Choroid plexus epithelial cell (primary cell): ENCODE results near the gene LZTS2.

ENCODE experiments used
- DNase-seq: peaks from one replicate; pipeline ENCODE4 v3.0.0-alpha.2; 2010; ENCODE audit warnings: low read depth
- H3K4me3 ChIP-seq: 2 replicates; pipeline ENCODE4 v1.5.1; 2011; ENCODE audit warnings: low read depth, mild to moderate bottlenecking, control low read depth, low read length, moderate library complexity
- CTCF ChIP-seq: conservative IDR thresholded peaks from 2 replicates; pipeline ENCODE4 v1.5.1; 2011; ENCODE audit warnings: low read depth, mild to moderate bottlenecking, control low read depth, inconsistent platforms, low read length, moderate library complexity

Gene LZTS2

DNA sequence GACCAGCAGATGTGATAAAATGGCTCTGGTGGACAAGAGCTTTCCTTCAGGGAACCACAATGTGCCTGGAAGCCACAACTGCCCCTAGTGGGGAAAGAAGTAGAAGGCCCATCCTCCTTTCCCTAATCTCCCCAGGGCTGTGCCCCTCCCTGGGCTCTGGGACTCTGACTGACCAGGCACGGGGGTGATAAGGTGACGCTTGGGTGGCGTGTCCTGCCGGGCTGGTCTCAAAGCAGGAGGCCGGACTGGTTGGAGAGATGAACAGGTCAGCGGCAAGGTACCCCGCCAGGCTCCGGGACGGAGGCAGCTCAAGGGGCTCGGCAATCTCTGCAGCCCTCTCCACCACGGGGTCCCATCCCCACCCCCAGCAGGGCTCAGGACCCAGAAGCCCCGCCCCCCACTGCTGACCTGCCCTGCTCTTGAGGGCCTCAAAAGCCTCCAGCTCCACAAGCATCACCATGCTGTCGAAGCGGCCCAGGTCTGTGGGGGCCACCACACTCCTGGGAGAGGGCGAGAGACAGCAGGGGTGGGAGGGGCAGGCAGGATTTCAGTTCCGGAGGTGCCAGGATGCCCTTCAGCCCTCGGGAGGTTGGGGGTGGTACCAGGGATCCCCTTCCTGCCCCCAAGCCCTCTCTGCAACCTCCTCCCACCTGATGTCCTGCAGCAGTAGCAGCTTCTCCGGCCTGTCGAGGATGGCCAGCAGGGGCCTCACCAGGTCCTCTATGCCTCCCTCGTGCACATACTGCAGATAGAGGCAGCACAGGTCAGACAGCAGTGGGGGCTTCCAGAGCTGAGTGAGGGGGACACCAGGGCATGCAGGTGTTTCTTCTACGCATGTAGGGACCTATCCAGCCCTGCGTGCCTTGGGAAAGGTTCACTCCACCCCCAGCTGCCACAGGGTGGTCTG, 12.2 kb downstream of the LZTS2 start:
- peak; percentile 64 for TF ChIP-seq CTCF
- no peak overlapping the region for H3K4me3 ChIP-seq
- DNase-seq: no peak

- peak; percentile 92 for DNase-seq
- peak; percentile 78 for TF ChIP-seq CTCF
- no peak overlapping the region for H3K4me3 ChIP-seq
Observed at GRCh38 chr10:101012525-101013364, 13.1 kb downstream of the LZTS2 start.

- H3K4me3 ChIP-seq: no peak overlapping the region
- DNase-seq: no peak
- no peak for TF ChIP-seq CTCF
Observed at GRCh38 chr10:101013365-101013825, 13.8 kb downstream of the LZTS2 start.

- peak; percentile 74 for DNase-seq
- peak; percentile 97 for TF ChIP-seq CTCF
- no peak overlapping the region for H3K4me3 ChIP-seq
Observed at GRCh38 chr10:101014230-101014884, 14.7 kb downstream of the LZTS2 start.

DNA sequence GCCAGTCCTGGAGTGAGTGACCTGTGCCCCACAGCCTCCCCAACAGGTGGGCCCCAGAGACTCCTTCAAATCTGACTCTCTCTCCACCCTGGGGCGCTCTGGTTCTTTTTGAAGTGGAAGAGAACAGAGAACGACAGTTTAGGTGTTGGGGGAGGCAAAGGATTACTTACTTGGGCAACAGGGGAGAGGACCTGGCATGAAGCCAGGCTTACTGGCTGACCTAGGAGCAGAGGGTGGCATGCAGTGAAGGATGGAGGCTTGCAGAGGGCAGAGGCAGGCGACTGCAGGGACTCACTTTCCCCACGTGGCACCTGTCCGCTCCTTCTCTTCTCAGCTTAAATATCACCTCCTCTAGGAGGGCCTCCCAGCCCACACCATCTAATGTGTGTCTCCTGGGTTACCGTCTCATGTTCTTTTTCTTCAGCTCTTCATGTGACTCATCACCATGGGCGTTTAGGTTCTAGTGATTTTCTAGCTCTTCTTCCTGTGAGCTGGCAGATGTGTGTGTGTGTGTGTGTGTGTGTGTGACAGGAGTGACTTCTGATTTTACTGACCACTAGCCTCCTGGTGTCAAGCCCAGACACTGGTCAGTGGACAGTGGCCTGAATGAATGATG, 15.5 kb downstream of the LZTS2 start:
- no peak for TF ChIP-seq CTCF
- DNase-seq: peak; percentile 94
- no peak overlapping the region for H3K4me3 ChIP-seq

- no peak overlapping the region for H3K4me3 ChIP-seq
- no peak for DNase-seq
- TF ChIP-seq CTCF: no peak
Observed at GRCh38 chr10:101015582-101015973, 16.0 kb downstream of the LZTS2 start.
